BLaER1 treated with 17β-estradiol and CSF1 and Interleukin-3, amounts not matched to agents 10 nM and 100 nM (cell line): ENCODE results near the gene COQ9.

ENCODE experiments used
- H3K27ac ChIP-seq, 11 experiments: shearing (Covaris generic); formaldehyde crosslinking; 2 replicates each; pipeline ENCODE4 v1.8.1; 2022
- H3K27me3 ChIP-seq, 11 experiments: shearing (Covaris generic); formaldehyde crosslinking; 2 replicates each; pipeline ENCODE4 v1.8.1; 2022
- H3K36me3 ChIP-seq, 11 experiments: shearing (Covaris generic); formaldehyde crosslinking; 2 replicates each; pipeline ENCODE4 v1.8.1; 2022
- H3K4me1 ChIP-seq, 10 experiments: shearing (Covaris generic); formaldehyde crosslinking; 2 replicates each; pipeline ENCODE4 v1.8.1; 2022
- H3K4me2 ChIP-seq, 11 experiments: shearing (Covaris generic); formaldehyde crosslinking; 2 replicates each; pipeline ENCODE4 v1.8.1; 2022
- H3K4me3 ChIP-seq, 10 experiments: shearing (Covaris generic); formaldehyde crosslinking; 2 replicates each; pipeline ENCODE4 v1.8.1; 2022
- H3K9ac ChIP-seq, 11 experiments: shearing (Covaris generic); formaldehyde crosslinking; 2 replicates each; pipeline ENCODE4 v1.8.1; 2022
- H3K9me3 ChIP-seq, 11 experiments: shearing (Covaris generic); formaldehyde crosslinking; replicated peaks in 1 of 11; 2 replicates each; pipeline ENCODE4 v1.8.1; 2022
- H4K20me1 ChIP-seq, 11 experiments: shearing (Covaris generic); formaldehyde crosslinking; 2 replicates each; pipeline ENCODE4 v1.8.1; 2022
- Cebpa-rat ChIP-seq, 11 experiments: shearing (Covaris generic); IDR thresholded peaks; 2 replicates each; pipeline ENCODE4 v1.8.1; 2022

COQ9 gene

DNA sequence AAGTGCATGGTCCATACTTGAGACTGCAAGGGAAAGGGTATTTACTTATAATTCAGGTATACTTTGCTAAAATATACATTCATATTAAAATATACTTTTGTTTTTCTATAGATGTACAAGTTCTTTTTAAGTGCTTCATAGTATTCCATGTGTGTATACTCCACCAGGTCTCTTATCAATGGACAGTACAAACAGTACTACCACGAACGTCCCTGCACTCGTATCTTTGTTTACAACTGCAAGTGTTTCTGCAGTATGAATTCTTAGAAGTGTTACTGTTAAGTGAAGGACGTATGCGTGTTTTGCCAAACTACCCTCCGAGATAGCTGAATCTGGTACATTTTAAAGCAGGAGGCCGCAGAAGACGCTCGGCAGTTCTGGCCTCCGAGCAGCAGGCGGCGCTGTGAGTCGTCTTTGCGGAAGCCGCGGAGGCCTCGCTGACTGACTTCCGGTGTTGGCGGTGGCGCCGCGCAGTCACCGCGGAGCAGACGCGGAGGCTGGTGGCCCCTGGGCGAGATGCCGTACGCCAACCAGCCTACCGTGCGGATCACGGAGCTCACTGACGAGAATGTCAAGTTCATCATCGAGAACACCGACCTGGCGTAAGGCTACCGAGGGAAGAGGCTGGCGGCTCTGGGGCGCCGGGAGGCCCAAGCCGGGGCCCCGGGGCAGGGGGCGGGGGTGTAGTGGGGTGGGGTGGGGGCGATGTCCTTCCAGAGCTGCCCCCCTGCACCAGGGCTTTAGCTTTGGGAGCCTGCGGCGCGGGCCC, 15.1 kb downstream of the COQ9 start, which contains the start of gene POLR2C:
Gene POLR2C, plus strand, starts transcription at position 471 of the 769 bp plus-strand sequence. Its CDS starts 46 bp downstream, at position 517.
- Histone ChIP-seq H3K36me3 (peaks cover 72 to 83% (median 80%) of the 10 kb centered on the region in 11 experiments), H3K27ac (peak within 1 kb of the TSS; percentile 62 to 78 (median 70)), H3K4me1 (peaks cover 10 to 18% (median 13%) of the 10 kb centered on the region in 10 experiments), H3K4me2 (peak within 1 kb of the TSS; percentile 89 to 97 (median 92)), H4K20me1 (peaks cover 0 to 41% (median 30%) of the 10 kb centered on the region in 11 experiments; a peak in 18 of 22 replicates), H3K9ac (peak within 1 kb of the TSS; percentile 78 to 90 (median 85)), H3K4me3 (peak within 1 kb of the TSS; percentile 76 to 90 (median 82)), H3K27me3 (no peaks in the 10 kb centered on the region), H3K9me3 (no peaks in the 10 kb centered on the region)
- no peak for TF ChIP-seq Cebpa-rat (IDR thresholded peaks at IDR 0.05)

DNA sequence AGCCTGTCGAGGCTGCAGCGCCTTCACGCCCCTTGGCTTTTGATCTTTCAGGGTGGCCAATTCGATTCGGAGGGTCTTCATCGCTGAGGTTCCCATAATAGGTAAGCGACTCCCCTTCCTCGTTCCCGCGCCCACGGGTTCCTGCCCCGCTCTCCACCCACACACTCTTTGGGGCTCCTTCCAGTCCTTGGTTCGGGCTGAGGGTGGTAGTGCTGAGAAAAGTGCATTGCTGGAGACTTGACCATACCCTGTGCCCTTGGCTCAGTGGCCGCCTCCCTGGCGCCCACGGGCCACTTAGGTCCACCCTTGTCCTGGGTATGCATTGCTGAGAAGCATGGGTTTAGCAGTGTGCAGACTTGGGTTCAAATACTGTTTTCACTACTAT, 15.7 kb downstream of the COQ9 start:
- Histone ChIP-seq H3K9ac (peak overlapping the region; percentile 78 to 90 (median 85)), H3K4me1 (peaks cover 10 to 18% (median 13%) of the 10 kb centered on the region in 10 experiments), H3K36me3 (peaks cover 72 to 83% (median 80%) of the 10 kb centered on the region in 11 experiments), H3K27ac (peak overlapping the region; percentile 62 to 78 (median 70); a peak in 21 of 22 replicates), H3K9me3 (no peaks in the 10 kb centered on the region), H3K4me2 (peak overlapping the region; percentile 89 to 97 (median 92)), H3K4me3 (peak overlapping the region; percentile 76 to 90 (median 82)), H4K20me1 (peaks cover 0 to 47% (median 30%) of the 10 kb centered on the region in 11 experiments; a peak in 18 of 22 replicates), H3K27me3 (no peaks in the 10 kb centered on the region)
- TF ChIP-seq Cebpa-rat (IDR thresholded peaks at IDR 0.05): no peak

DNA sequence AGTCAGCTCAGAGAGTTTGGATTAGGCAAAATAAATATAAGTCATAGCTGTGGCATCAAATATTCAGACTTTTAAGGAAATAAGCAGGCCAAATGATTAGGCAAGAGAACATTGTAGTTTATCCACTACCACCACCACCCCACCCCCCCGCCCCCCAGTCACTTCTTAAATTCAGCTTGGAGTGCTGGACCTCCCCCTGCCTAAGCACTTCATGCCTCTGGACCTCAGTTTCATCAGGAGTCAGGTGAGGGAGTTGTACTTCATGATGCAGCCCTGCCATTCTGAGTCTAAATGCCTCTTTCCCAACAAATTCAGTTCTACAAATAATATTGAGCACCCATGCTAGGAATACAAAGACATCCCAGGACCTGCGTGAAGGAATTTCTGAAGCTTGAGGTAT, 17.2 kb downstream of the COQ9 start:
- Histone ChIP-seq H3K27ac (no peak overlapping the region), H3K4me3 (no peak overlapping the region), H3K9ac (peak overlapping the region in 3 of 11 experiments; percentile 21 to 90 (median 84); a peak in 3 of 22 replicates), H3K27me3 (no peaks in the 10 kb centered on the region), H3K36me3 (peaks cover 72 to 83% (median 80%) of the 10 kb centered on the region in 11 experiments), H3K4me1 (peaks cover 10 to 18% (median 13%) of the 10 kb centered on the region in 10 experiments), H3K4me2 (no peak overlapping the region), H4K20me1 (peaks cover 3 to 62% (median 34%) of the 10 kb centered on the region in 11 experiments; a peak in 19 of 22 replicates), H3K9me3 (no peaks in the 10 kb centered on the region)
- no peak for TF ChIP-seq Cebpa-rat (IDR thresholded peaks at IDR 0.05)

DNA sequence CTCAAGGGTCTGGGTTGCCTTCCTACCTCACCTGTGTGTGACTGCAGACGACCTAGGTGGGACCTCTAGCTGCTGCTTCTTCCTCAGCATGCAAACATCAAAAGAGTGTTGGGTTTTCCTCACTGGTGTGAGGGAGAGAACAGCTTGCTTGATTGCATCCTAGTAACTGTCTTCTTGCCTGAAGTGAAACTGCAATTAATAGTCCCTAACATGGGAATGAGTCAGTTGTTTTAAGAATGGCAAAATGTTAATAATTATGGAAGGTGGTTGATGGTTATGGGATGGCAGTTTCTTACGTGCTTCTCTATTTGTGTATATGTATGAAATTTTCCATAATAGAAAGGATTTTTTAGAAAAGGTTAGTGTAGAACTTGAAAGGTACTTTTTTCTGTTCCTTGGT, 21.1 kb downstream of the COQ9 start:
- Histone ChIP-seq H3K9me3 (no peaks in the 10 kb centered on the region), H3K36me3 (peaks cover 89 to 98% (median 94%) of the 10 kb centered on the region in 11 experiments)

DNA sequence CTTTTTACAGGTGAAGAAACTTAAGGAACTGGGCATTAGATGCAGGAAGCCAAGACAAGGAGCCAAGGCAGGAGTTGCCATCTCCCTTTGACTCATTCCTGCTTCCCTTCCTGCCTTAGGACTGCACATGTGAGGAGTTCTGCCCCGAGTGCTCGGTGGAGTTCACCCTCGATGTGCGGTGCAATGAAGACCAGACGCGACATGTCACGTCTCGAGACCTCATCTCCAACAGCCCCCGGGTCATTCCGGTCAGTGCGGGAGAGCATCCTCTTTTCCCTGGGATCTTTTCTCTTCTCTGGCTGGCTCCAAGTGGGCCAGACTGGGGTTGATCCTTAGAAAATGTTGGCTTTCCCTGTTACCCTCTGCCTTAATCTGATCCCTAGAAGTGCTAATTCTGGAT, 21.8 kb downstream of the COQ9 start:
- Histone ChIP-seq H3K4me1 (peaks cover 19 to 36% (median 23%) of the 10 kb centered on the region in 10 experiments), H3K36me3 (peaks cover 84 to 98% (median 96%) of the 10 kb centered on the region in 11 experiments)
- no peak for TF ChIP-seq Cebpa-rat (IDR thresholded peaks at IDR 0.05)

More for the DNA sequence above, 21.1 kb downstream of the COQ9 start:
- TF ChIP-seq Cebpa-rat (IDR thresholded peaks at IDR 0.05): no peak
- Histone ChIP-seq H3K4me1 (peaks cover 22 to 42% (median 26%) of the 10 kb centered on the region in 10 experiments), H3K27ac (no peak overlapping the region), H3K27me3 (no peaks in the 10 kb centered on the region), H4K20me1 (peaks cover 3 to 91% (median 57%) of the 10 kb centered on the region in 11 experiments; a peak in 20 of 22 replicates), H3K9ac (no peak overlapping the region), H3K4me2 (no peak overlapping the region), H3K4me3 (no peak overlapping the region)

DNA sequence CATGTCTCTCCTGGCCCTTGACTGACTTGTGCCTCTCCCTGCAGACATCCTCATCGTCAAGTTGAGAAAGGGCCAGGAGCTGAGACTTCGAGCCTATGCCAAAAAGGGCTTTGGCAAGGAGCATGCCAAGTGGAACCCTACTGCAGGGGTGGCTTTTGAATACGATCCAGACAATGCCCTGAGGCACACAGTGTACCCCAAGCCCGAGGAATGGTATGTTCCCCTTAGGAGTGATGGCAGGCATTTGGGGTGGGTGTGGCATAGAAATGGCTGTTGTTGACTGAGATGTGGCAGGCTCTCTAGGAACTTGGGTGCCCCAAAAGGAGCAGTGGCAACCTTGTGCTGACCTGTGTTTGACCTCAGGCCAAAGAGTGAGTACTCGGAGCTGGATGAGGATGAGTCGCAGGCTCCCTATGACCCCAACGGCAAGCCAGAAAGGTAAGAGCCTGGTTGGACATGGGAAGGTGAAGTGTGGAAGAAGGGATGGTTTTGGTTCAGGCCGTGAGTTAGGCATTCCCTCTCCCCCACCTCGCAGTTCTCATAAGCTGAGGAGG, 22.7 kb downstream of the COQ9 start:
- Histone ChIP-seq H3K36me3 (peaks cover 79 to 99% (median 96%) of the 10 kb centered on the region in 11 experiments), H3K27me3 (no peaks in the 10 kb centered on the region), H4K20me1 (peaks cover 3 to 89% (median 67%) of the 10 kb centered on the region in 11 experiments; a peak in 20 of 22 replicates), H3K4me1 (peaks cover 16 to 37% (median 28%) of the 10 kb centered on the region in 10 experiments), H3K4me3 (no peak overlapping the region), H3K9me3 (no peaks in the 10 kb centered on the region), H3K4me2 (no peak overlapping the region), H3K9ac (no peak overlapping the region), H3K27ac (no peak overlapping the region)
- no peak for TF ChIP-seq Cebpa-rat (IDR thresholded peaks at IDR 0.05)

More for the DNA sequence above, 21.8 kb downstream of the COQ9 start:
- H3K4me2 ChIP-seq: no peak overlapping the region
- H3K27me3 ChIP-seq: no peaks in the 10 kb centered on the region
- H3K9me3 ChIP-seq: no peaks in the 10 kb centered on the region
- peaks cover 3 to 91% (median 60%) of the 10 kb centered on the region in 11 experiments; a peak in 20 of 22 replicates for H4K20me1 ChIP-seq
- H3K9ac ChIP-seq: no peak overlapping the region
- H3K27ac ChIP-seq: no peak overlapping the region
- no peak overlapping the region for H3K4me3 ChIP-seq

DNA sequence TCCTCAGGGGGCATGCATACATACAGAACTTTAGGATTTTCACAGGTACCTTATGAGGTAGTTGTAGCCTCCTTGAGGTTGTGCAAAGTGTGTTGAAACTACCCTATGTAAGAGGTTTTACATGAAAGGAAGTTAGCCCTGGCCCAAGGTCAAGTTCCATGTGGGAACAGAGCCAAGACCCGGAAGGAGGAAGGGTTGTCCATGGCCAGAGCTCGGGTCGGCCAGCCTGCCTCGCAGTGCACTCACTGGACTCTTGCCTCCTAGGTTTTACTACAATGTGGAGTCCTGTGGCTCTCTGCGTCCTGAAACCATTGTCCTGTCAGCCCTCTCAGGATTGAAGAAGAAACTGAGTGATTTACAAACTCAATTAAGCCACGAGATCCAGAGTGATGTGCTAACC, 23.4 kb downstream of the COQ9 start:
- Histone ChIP-seq H3K36me3 (peaks cover 72 to 96% (median 89%) of the 10 kb centered on the region in 11 experiments), H3K4me1 (peaks cover 15 to 44% (median 35%) of the 10 kb centered on the region in 10 experiments), H3K27me3 (no peaks in the 10 kb centered on the region), H3K9me3 (no peaks in the 10 kb centered on the region), H3K9ac (no peak overlapping the region), H3K4me2 (no peak overlapping the region), H3K27ac (no peak overlapping the region), H4K20me1 (peaks cover 3 to 86% (median 66%) of the 10 kb centered on the region in 11 experiments; a peak in 20 of 22 replicates), H3K4me3 (no peak overlapping the region)
- no peak for TF ChIP-seq Cebpa-rat (IDR thresholded peaks at IDR 0.05)

DNA sequence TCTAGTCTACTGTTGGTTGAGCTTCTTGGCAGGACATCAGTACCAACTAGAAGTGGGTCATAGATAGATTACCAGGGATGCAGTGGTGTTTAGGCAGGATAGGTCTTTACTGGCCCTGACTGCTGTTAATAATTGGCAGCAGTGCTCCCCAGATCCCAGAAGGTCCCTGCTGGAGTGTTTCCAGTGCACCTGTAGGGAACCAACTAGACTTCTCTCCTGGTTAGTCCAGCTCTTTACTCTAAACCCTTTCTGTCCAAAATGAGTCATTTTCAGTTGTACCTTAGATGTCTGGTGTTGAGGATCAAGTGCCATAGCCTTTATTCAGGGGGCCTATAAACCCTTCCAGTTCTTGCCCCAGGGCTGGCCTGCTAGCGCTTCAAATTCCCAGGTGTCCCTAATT, 23.9 kb downstream of the COQ9 start:
- no peak overlapping the region for H3K4me2 ChIP-seq
- TF ChIP-seq Cebpa-rat (IDR thresholded peaks at IDR 0.05): no peak
- H3K9ac ChIP-seq: no peak overlapping the region
- peaks cover 67 to 91% (median 84%) of the 10 kb centered on the region in 11 experiments for H3K36me3 ChIP-seq
- H4K20me1 ChIP-seq: peaks cover 3 to 85% (median 64%) of the 10 kb centered on the region in 11 experiments; a peak in 20 of 22 replicates
- peaks cover 20 to 49% (median 40%) of the 10 kb centered on the region in 10 experiments for H3K4me1 ChIP-seq
- H3K27ac ChIP-seq: no peak overlapping the region
- H3K4me3 ChIP-seq: no peak overlapping the region
- no peaks in the 10 kb centered on the region for H3K9me3 ChIP-seq
- no peaks in the 10 kb centered on the region for H3K27me3 ChIP-seq
